ENCODE data around the gene GJA3. TPM values are rescaled to one million over a fixed set of nuclear protein-coding genes. Genes with fewer than 3 reads are reported as not detected.
A peak's percentile ranks its signal among the peaks of the same experiment; 100 is the strongest.
"Not testable (repeated sequence)": the region's sequence is repeated elsewhere in the genome, so short reads cannot be mapped to it uniquely, and the experiment has no call there.

GJA3 gene
- total RNA-seq, 1 donor from 2014 or later: under 0.01 TPM

- peak; percentile 44 for DNase-seq (ENCODE audit: low read depth, low spot score)
Observed at GRCh38 chr13:20182231-20182846, 21.5 kb upstream of the GJA3 start.

GRCh38 chr13:20181188-20181587, 20.3 kb upstream of the GJA3 start:
- DNase-seq (ENCODE audit: low read depth, low spot score): no peak

- DNase-seq (ENCODE audit: low read depth, low spot score): no peak
Observed at GRCh38 chr13:20178156-20178555, 17.3 kb upstream of the GJA3 start.

DNA sequence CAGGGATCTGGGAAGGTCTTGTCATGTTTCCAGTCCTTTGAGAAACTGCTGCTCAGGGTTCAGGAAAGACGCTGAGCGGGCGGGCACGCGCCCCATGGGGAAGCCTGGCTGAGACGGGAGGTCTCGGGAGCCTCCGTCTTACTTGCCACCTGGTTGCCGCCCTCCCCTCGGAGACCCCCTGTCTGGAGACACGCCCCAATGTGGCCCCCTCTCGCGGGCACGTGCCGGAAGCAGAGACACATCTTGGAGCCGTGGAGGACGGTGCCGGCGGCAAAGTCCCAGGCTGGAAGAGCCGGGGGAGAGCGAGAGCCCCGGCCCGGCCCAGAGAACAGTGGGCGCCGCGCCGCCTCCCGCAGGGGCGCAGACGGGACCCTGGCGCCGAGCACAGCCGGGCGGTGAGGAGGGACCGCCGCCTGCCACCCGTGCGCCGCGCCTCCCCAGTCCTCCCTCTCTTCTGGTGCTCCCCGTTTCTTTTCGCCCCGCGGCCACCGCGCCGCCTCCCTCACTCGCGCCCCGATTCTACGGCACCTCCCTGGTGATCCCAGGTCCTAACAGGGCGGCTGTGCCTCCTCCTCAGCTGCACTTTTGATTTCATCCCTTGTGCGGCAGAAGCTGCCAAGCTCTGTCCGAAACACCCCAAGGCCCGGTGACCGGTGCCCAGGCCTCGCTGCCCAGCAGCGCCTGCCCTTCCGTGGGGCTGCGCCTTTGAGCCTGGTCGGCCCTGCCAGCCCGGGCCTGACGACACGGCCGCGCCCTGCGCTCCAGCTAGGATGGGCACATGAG, 16.4 kb upstream of the GJA3 start:
- DNase-seq (ENCODE audit: low read depth, low spot score): no peak

DNA sequence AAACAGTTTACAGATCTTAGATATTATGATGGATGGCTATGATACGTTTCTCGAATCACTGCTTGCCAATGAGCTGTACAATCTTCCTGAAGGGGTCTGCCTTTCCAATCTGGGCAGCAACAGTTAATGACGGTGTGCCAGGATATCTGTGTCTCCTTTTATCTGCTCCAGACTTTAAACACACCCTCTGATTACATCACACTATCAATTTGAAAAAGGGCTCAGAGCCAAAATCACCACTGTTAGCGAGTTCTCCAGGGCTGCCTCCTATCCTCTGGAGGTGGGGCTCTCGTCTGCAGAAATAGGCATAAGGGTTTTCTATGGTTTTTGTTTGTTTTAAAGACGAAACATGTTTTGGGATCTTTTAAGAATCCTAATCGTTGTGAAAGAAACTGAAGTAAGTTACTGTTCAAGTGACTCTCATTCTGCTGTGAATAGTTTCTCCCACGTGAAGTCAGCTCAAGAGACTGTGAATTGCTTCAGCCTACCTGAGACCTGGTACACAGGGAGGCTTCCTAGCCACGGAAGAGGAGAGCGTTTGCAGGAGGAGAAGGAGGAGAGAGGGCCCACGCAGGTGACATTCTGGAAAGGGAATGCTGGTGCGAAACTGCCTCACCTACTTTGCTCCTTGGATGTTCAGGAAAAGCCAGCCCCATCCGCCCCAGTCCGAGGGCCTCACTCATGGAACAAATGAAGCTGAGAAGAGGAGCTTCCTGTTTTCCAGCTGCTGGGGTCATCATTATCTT, 15.2 kb upstream of the GJA3 start:
- DNase-seq (ENCODE audit: low read depth, low spot score): no peak

DNA sequence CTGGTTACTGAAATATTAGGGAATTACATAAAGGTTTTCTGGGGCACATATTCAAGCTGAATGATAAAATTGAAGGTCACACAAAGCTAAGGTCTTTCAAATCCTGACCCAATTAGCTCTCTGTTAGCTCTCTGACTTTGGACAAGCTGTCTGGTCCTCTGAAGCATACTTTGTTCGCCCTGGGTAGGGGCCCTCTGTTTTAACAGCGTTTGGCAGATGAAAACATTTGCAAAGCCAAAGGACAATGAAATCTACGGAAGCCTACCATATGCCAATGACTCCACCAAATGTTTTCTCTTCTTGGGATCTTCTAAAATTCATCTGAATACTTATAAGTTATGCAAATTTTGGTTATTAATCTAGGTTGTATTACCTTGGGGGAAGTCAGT, 14.5 kb upstream of the GJA3 start:
- no peak for DNase-seq (ENCODE audit: low read depth, low spot score)

- peak; percentile 36 for DNase-seq (ENCODE audit: low read depth, low spot score)
Observed at GRCh38 chr13:20174656-20175405, 14.0 kb upstream of the GJA3 start.

DNA sequence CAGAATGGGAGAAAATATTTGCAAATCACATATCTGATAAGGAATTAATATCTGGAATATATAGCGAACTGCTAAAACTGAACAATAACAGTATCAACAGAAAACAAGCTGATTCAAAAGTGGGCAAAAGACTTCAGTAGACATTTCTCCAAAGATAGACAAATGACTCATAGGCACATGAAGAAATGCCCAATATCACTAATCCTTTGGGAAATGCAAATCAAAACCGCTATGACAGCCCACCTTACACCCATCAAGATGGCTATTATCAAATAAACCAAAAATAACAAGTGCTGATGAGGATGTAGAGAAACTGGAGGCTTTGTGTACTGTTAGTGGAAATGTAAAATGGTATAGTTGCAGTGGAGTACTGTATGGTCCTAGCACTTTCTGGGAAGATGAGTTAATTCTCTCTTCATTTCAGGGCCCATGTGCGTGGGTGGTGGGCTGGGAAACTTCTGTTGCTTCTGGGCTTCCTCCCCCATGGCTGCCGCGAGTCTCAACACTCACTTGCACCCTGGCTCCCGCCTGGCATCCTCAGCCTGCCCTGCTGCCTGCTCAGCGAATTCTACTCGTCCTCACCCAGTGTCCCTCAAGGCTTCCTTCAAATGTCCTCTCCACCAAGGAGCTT, 12.4 kb upstream of the GJA3 start:
- DNase-seq (ENCODE audit: low read depth, low spot score): no peak

- DNase-seq (ENCODE audit: low read depth, low spot score): no peak
Observed at GRCh38 chr13:20171364-20171763, 10.5 kb upstream of the GJA3 start.

- DNase-seq (ENCODE audit: low read depth, low spot score): no peak
Observed at GRCh38 chr13:20170921-20171320, 10.1 kb upstream of the GJA3 start.

GRCh38 chr13:20168396-20168795, 7.5 kb upstream of the GJA3 start:
- no peak for DNase-seq (ENCODE audit: low read depth, low spot score)

DNA sequence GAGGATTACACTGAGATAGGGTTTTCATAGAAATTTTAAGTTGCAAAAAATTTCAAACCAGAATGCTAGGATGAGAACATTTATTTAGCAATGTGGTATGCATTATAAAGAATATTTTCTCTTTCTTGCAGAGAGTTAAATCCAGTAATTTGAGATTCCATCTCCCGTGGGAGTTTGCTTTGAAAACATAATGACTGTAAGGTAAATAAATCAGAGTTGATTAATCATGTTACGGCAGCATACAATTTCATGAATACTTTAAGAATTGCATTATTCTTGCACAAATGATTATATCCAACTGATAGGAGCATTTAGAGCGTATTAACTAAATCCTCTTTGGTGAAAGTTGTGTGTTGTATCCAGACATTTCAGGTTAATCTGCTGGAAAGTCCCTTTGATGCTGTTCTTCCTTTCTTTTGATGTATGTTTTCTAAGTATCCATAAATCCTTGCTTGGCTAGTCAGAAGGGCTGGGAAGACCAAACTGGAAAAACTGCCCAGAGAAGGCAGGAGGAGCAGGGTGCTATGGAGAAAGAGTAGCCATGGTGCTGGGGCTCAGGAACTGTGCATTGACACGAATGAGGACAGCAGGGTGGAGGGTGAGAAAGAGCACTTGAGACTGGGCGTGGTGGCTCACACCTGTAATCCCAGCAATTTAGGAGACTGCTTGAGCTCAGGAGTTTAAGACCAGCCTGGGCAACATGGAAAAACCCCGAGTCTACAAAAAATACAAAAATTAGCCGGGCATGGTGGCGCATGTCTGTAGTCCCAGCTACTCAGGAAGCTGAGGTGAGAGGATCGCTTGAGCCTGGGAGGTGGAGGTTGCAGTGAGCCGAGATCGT, 4.8 kb upstream of the GJA3 start:
- no peak for DNase-seq (ENCODE audit: low read depth, low spot score)

DNA sequence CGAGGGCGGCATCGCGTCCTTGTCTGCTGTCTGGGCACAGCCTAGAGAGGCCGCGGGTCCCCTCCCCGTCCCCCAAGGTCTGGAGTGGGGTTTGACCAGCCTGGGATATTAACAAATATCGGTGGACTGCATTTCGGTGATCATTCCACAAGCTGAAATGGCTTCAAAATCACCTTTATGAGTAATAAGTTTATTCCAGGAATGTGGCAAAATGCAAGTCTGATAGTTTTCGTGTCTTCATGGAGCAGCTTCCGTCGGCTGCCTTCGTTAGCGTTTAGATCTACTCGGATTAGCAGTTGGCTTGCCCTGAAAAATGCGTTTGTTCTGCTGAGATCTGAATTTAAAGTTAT, 1.1 kb upstream of the GJA3 start:
- DNase-seq (ENCODE audit: low read depth, low spot score): no peak

GRCh38 chr13:20161275-20161950, 561 bp upstream of the GJA3 start:
- no peak for DNase-seq (ENCODE audit: low read depth, low spot score)

DNA sequence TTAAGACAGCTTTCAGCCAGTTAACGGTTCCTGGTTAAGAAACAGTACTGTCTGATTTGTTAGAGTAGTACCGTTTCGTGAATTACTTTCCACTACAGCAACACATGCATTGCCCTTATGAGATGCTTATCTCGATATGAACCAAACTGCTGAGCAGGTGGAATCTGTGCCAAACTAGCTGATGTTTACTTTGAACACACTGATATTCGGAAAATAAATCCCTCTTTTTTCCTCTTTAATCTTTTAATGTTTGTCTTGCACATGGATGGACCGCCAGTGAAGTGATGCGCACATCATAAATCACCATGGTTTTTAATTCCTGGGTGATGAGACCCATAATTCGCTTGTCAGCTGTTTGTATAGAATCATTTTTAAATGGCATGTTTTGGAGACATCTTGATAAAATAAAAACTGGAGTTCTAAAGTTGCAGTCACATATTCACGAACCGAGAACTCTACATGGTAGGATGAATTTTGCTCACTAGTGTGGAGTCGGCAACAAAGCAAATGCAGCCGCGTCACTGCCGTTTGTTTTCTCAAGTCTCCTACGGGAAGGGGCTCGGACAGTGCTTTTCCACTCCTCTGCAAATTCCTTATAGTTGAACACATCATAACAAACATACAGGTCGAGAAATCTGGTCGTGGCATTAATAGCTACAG, 1.1 kb downstream of the GJA3 start:
- DNase-seq (ENCODE audit: low read depth, low spot score): no peak

GRCh38 chr13:20157151-20157796, 3.6 kb downstream of the GJA3 start:
- no peak for DNase-seq (ENCODE audit: low read depth, low spot score)

DNA sequence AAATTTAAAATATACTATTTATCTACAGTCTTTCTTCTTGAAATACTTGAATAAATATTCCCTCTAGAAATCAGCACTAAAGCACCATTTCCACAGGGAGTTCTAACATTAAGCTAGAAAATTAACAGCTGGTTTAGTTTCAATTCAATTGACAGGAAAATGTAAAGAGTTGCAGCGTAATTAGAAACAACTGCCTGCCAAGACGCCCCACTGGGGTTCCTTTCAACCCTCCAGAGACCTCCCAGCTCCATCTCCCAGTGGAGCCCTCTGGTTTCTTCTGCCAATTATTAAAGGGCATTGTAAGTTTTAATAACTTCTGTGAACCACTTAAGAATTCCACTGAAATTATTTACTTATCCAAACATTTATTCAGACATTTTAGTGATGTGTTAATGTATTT, 4.2 kb downstream of the GJA3 start:
- DNase-seq (ENCODE audit: low read depth, low spot score): no peak

DNA sequence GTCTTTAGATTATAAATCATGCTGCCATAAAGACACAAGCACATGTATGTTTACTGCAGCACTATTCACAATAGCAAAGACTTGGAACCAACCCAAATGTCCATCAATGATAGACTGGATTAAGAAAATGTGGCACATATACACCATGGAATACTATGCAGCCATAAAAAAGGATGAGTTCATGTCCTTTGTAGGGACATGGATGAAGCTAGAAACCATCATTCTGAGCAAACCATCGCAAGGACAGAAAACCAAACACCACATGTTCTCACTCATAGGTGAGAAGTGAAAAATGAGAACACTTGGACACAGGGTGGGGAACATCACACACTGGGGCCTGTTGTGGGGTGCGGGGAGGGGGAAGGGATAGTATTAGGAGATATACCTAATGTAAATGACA, 7.6 kb downstream of the GJA3 start:
- not testable (repeated sequence) for DNase-seq (ENCODE audit: low read depth, low spot score)

DNA sequence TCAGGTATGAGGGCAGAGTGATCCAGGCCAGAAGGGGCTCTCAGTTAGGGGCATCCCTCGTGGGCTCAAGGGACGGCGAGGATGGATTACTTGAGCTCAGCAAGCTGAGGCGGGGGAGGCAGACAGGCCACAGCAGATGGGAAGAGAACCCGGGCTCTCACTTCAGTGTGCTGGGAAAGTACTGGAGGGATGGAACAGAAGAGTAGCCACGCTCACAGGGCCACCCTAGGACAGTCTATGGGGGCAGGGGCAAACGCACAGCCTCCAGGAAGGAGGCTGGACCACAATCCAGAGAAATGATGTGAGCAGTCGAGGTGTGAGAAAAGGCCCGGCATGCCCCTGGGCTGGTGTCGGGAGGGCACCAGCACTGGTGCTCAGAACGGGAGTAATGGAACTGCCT, 9.2 kb downstream of the GJA3 start:
- DNase-seq (ENCODE audit: low read depth, low spot score): no peak
